ENCODE data around the gene NDUFC2. TPM values are rescaled to one million over a fixed set of nuclear protein-coding genes. Genes with fewer than 3 reads are reported as not detected.

Gene NDUFC2
- total RNA-seq (100 to 1,000 TPM in 2 of 4 donors, 10 to 100 TPM in 2; 55.9 to 109 (median 93.8) TPM), polyA plus RNA-seq (100 to 1,000 TPM; 123 to 246 (median 131) TPM)

DNA sequence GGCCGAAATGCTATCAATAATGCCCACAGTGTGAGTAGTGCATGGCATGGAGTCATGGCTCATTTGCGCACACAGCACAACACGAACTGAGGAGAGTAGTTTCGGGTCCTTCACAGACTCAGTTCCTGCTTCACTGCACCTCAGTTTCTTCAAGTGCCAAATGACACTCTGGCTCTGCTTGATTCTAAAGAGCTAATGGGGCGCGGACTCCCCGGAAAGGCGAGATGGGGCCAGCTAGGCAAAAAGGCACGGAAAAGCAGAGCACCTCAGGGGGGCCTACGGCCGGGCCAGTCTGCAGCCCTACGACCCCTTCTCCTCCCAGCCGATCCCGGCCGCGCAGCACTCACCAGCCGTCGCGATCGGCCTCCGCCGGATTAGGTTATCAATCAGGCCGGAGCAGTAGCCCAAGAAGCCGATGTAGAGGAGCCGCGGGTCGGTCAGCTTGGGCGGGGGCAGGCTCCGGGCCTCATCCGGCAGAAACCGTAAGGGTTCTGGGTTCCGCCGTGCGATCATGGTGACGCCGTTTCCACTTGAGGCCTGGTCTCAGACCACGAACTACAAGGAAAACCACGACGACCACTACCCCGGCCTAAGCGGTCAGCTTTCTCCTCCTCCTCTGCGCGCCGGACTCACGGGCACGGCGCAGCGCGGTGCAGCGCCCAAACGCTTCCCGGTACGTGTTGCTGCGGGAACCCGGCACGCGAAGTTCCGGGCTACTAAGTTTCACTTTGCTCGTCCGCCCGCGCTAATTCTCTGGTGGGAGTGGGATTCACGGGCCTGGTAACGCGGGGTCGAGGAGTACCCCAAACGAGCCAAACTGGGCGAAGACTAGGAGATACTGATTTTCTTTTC, at the start of gene NDUFC2:
Gene NDUFC2 (minus strand): TSS at position 631 of the 852 bp plus-strand sequence. CDS start 118 bp downstream, at position 513.
- TF ChIP-seq POLR2AphosphoS5 (IDR thresholded peaks at IDR 0.05) (peak; percentile 73 to 89 (median 84)), POLR2A (IDR thresholded peaks at IDR 0.05) (peak; percentile 44 to 61), EP300 (IDR thresholded peaks at IDR 0.05) (no peak)
- TF ChIP-seq, protein P1, sequence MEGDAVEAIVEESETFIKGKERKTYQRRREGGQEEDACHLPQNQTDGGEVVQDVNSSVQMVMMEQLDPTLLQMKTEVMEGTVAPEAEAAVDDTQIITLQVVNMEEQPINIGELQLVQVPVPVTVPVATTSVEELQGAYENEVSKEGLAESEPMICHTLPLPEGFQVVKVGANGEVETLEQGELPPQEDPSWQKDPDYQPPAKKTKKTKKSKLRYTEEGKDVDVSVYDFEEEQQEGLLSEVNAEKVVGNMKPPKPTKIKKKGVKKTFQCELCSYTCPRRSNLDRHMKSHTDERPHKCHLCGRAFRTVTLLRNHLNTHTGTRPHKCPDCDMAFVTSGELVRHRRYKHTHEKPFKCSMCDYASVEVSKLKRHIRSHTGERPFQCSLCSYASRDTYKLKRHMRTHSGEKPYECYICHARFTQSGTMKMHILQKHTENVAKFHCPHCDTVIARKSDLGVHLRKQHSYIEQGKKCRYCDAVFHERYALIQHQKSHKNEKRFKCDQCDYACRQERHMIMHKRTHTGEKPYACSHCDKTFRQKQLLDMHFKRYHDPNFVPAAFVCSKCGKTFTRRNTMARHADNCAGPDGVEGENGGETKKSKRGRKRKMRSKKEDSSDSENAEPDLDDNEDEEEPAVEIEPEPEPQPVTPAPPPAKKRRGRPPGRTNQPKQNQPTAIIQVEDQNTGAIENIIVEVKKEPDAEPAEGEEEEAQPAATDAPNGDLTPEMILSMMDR (IDR thresholded peaks at IDR 0.05) = no peak
- H3K9me3 ChIP-seq = no peaks in the 10 kb centered on the region
- peak within 1 kb of the TSS; percentile 80 to 97 (median 88) for H3K4me3 ChIP-seq
- H3K27me3 ChIP-seq = no peaks in the 10 kb centered on the region
- WGBS, 2 donors = 0% methylated on average over 68 of the region's 68 CpGs
- no peaks in the 10 kb centered on the region for H3K36me3 ChIP-seq
- intact Hi-C loops (cut with DNase I) = loop anchor here (5.0 kb wide), 1 partner anchor 58 kb away; the partner anchor contains the start of gene ALG8
- DNase-seq = peak; percentile 88
- peak within 1 kb of the TSS; percentile 81 to 91 (median 88) for H3K27ac ChIP-seq
- H3K4me1 ChIP-seq = peaks cover 0 to 44% (median 38%) of the 10 kb centered on the region in 4 donors

DNA sequence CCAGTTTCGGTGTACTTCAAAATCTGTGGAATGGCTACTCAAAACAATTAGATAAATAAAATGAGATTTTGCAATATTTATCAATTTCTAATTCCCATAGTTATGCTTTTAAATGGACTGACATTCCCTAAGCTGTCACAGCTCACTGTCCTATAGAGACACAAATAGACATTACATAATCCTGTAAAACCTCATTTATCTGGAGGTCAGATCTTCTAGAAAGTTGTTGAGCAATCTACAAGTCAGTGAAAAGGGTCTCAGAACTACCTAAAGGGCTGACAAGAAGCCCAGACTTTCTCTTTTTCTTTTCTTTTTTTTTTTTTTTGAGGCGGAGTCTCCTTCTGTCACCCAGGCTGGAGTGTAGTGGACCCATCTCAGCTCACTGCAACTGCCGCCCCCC, 47.7 kb upstream of the NDUFC2 start:
- TF ChIP-seq, protein P1 (IDR thresholded peaks at IDR 0.05) = no peak
- TF ChIP-seq POLR2AphosphoS5 (IDR thresholded peaks at IDR 0.05) (no peak), EP300 (IDR thresholded peaks at IDR 0.05) (no peak), POLR2A (IDR thresholded peaks at IDR 0.05) (no peak)
- Histone ChIP-seq H3K4me1 (no peaks in the 10 kb centered on the region), H3K27me3 (no peaks in the 10 kb centered on the region), H3K9me3 (no peaks in the 10 kb centered on the region), H3K4me3 (no peak overlapping the region), H3K27ac (no peak overlapping the region), H3K36me3 (peaks cover 0 to 16% (median under 1%) of the 10 kb centered on the region in 4 donors)
- WGBS, 2 donors = 98% methylated on average over 3 of the region's 3 CpGs
- intact Hi-C loops (cut with DNase I) = no loop called here
- DNase-seq = no peak

- Histone ChIP-seq H3K27me3 (no peaks in the 10 kb centered on the region), H3K4me3 (no peak overlapping the region), H3K4me1 (no peaks in the 10 kb centered on the region), H3K36me3 (peaks cover 0 to 52% (median 12%) of the 10 kb centered on the region in 4 donors), H3K27ac (no peak overlapping the region), H3K9me3 (no peaks in the 10 kb centered on the region)
- intact Hi-C loops (cut with DNase I) = no loop called here
- DNase-seq = no peak
- 84 to 93% methylated on average over 6 of the region's 6 CpGs for WGBS, 2 donors
- TF ChIP-seq POLR2A (IDR thresholded peaks at IDR 0.05) (no peak), EP300 (IDR thresholded peaks at IDR 0.05) (no peak), POLR2AphosphoS5 (IDR thresholded peaks at IDR 0.05) (no peak)
- TF ChIP-seq, protein P1 (IDR thresholded peaks at IDR 0.05) = no peak
Measured at GRCh38 chr11:78112582-78113275, 33.1 kb upstream of the NDUFC2 start.

- Histone ChIP-seq H3K9me3 (no peaks in the 10 kb centered on the region), H3K27me3 (no peaks in the 10 kb centered on the region), H3K27ac (no peak overlapping the region), H3K4me1 (no peaks in the 10 kb centered on the region), H3K4me3 (no peak overlapping the region), H3K36me3 (peaks cover 0 to 50% (median 12%) of the 10 kb centered on the region in 4 donors)
- TF ChIP-seq, protein P1 (IDR thresholded peaks at IDR 0.05) = no peak
- no peak for TF ChIP-seq EP300 (IDR thresholded peaks at IDR 0.05)
- TF ChIP-seq POLR2AphosphoS5 (IDR thresholded peaks at IDR 0.05) = no peak
- no peak for TF ChIP-seq POLR2A (IDR thresholded peaks at IDR 0.05)
- 95 to 97% methylated on average over 2 of the region's 2 CpGs for WGBS, 2 donors
- DNase-seq = no peak
- intact Hi-C loops (cut with DNase I) = no loop called here
Measured at GRCh38 chr11:78111298-78111697, 31.6 kb upstream of the NDUFC2 start.

Measured in sigmoid colon (tissue), 7 donors.